DND-41 (cell line): ENCODE results near the gene WDFY4.

Experiments used
- CTCF ChIP-seq: IDR thresholded peaks from 2 replicates; pipeline ENCODE4 v1.5.1; 2012; ENCODE audit warnings: borderline replicate concordance, low read length, moderate library complexity, mild to moderate bottlenecking; ENCODE audit not compliant: poor library complexity, severe bottlenecking; ENCODE audit errors: extremely low read depth
- EZH2 ChIP-seq: IDR thresholded peaks from 3 replicates; pipeline ENCODE4 v1.6.1; 2012; ENCODE audit warnings: borderline replicate concordance, low read depth, mild to moderate bottlenecking, moderate library complexity, low read length, inconsistent platforms; ENCODE audit not compliant: severe bottlenecking

- TF ChIP-seq EZH2 (no peak), CTCF (no peak)
Measured at GRCh38 chr10:48932831-48933664, 248.4 kb downstream of the WDFY4 start.
